Activated T-cell treated with anti-CD3 and anti-CD28 coated beads, Interleukin-2, amount 50 U/mL, for 4 hours (primary cell): Measurements from ENCODE around the gene GCNT3. TPM values are rescaled to one million over a fixed set of nuclear protein-coding genes. Genes with fewer than 3 reads are reported as not detected.
"Not testable (repeated sequence)": the region's sequence is repeated elsewhere in the genome, so short reads cannot be mapped to it uniquely, and the experiment has no call there.

Experiments
- ATAC-seq, 2 donors: fragments of 200-7000 bp; cut with Tn5 transposase; one replicate each; pipeline ENCODE4 v1.10.0; 2021
- DNase-seq: peaks from one replicate; pipeline ENCODE4 v3.0.0-alpha.2; 2020
- H3K27me3 Mint-ChIP-seq: one replicate; pipeline ENCODE4 v1.8.0; 2021; ENCODE audit warnings: low read depth, mixed read lengths
- H3K36me3 Mint-ChIP-seq: one replicate; pipeline ENCODE4 v1.8.0; 2022; ENCODE audit warnings: mixed read lengths; ENCODE audit not compliant: insufficient read depth
- H3K4me1 Mint-ChIP-seq: one replicate; pipeline ENCODE4 v1.8.0; 2021; ENCODE audit warnings: low read depth, mixed read lengths
- H3K4me3 Mint-ChIP-seq: one replicate; pipeline ENCODE4 v1.8.0; 2021; ENCODE audit warnings: mild to moderate bottlenecking, moderate library complexity, mixed read lengths
- H3K9me3 Mint-ChIP-seq: one replicate; pipeline ENCODE4 v1.8.0; 2021; ENCODE audit warnings: mixed read lengths
- total RNA-seq, 3 donors: library from RNA; stranded (reverse); gene quantifications; one replicate each; pipeline ENCODE4 v1.2.1, GENCODE V29; 2021

The GCNT3 gene
- total RNA-seq, 3 donors from 2014 or later: 0.28 TPM; not detected in 2

- ATAC-seq, H3K4me1 Mint-ChIP-seq, DNase-seq, H3K27me3 Mint-ChIP-seq, H3K4me3 Mint-ChIP-seq, H3K9me3 Mint-ChIP-seq: not testable (repeated sequence)
- peaks cover 26% of the 10 kb centered on the region for H3K36me3 Mint-ChIP-seq
These were observed 34.2 kb downstream of the GCNT3 start for GRCh38 chr15:59645812-59646211.

DNA sequence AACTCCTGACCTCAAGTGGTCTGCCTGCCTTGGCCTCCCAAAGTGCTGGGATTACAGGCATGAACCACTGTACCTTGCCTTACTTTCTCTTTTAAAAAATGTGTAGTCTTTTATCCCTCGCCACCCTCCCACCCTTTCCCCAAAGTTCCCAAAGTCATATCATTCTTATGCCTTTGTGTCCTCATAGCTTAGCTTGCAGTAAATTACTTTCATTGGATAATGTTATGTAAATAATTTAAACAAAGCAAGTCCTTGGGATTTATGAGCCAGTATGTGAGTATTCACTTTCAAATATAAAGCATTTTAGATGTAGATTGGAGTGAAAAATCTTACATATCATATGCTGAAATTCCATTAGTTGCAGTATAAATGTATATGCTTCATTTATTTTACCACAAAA is 34.7 kb downstream of the GCNT3 start:
- Mint-ChIP-seq H3K9me3 (no peaks in the 10 kb centered on the region), H3K4me1 (peaks cover 6% of the 10 kb centered on the region), H3K4me3 (no peak overlapping the region), H3K27me3 (no peaks in the 10 kb centered on the region), H3K36me3 (peaks cover 25% of the 10 kb centered on the region)
- DNase-seq: no peak
- ATAC-seq: no peak

- no peak overlapping the region for H3K4me3 Mint-ChIP-seq
- ATAC-seq (no peak), DNase-seq (no peak)
- no peaks in the 10 kb centered on the region for H3K27me3 Mint-ChIP-seq
- H3K36me3 Mint-ChIP-seq: peaks cover 27% of the 10 kb centered on the region
- H3K9me3 Mint-ChIP-seq: no peaks in the 10 kb centered on the region
- H3K4me1 Mint-ChIP-seq: peaks cover 6% of the 10 kb centered on the region
These were observed 35.5 kb downstream of the GCNT3 start for GRCh38 chr15:59647085-59647484.

- ATAC-seq (no peak), DNase-seq (no peak)
- Mint-ChIP-seq H3K4me3 (no peak overlapping the region), H3K9me3 (no peaks in the 10 kb centered on the region), H3K4me1 (peaks cover 13% of the 10 kb centered on the region), H3K27me3 (no peaks in the 10 kb centered on the region), H3K36me3 (peaks cover 30% of the 10 kb centered on the region)
These were observed 38.0 kb downstream of the GCNT3 start for GRCh38 chr15:59649603-59650002.

DNA sequence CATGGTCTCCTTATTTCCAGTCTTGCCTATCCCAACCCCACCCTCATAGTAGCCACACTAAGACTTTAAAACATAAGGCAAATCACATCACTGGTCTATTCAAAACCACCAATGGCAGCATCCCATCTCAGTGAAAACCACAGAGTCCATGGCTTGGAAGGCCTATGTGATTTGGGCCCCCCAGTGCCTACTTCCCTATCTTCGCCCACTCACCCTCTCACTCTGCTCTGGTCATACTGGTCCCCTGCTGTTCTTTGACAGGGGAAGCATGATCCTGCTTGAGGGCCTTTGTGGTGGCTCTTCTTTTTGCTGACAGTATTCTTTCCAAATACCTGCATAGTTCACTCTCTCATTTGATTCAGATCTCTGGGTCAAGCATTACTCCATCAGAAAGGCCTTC is 42.5 kb downstream of the GCNT3 start:
- Mint-ChIP-seq H3K27me3 (no peaks in the 10 kb centered on the region), H3K4me1 (peaks cover 15% of the 10 kb centered on the region), H3K9me3 (no peaks in the 10 kb centered on the region), H3K36me3 (peaks cover 22% of the 10 kb centered on the region), H3K4me3 (no peak overlapping the region)
- no peak for DNase-seq
- ATAC-seq: no peak

- Mint-ChIP-seq H3K4me3 (peak within 1 kb of the TSS; percentile 14), H3K9me3 (no peaks in the 10 kb centered on the region), H3K4me1 (peaks cover 13% of the 10 kb centered on the region), H3K27me3 (no peaks in the 10 kb centered on the region), H3K36me3 (peaks cover 15% of the 10 kb centered on the region)
- DNase-seq (peak; percentile 85), ATAC-seq (peak; percentile 100)
These were observed 45.5 kb downstream of the GCNT3 start, which contains the start of gene GTF2A2 for GRCh38 chr15:59656897-59657634. TSS of gene GTF2A2 (minus strand) at chr15:59657515. CDS start at chr15:59652277, 5,238 bp downstream.

DNA sequence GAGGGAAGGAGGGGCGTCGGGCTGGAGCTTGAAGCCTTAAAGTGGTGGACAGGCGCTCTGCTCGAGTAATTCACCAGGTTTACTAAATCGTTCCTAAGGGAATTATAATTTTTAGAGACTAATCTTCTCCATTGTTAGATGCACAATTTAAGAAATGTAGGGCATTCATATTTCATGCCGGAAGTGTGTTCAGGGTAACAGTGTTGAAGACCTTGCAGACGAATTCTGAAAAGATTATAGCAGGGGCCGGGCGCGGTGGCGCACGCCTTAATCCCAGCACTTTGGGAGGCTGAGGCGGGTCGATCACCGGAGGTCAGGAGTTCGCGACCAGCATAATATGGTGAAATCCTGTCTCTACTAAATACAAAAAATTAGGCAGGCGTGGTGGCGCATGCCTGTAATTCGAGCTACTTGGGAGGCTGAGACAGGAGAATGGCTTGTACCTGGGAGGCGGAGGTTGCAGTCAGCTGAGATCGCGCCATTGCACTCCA is 46.1 kb downstream of the GCNT3 start:
- Mint-ChIP-seq H3K27me3 (no peaks in the 10 kb centered on the region), H3K36me3 (peaks cover 12% of the 10 kb centered on the region), H3K4me3 (no peak overlapping the region), H3K9me3 (no peaks in the 10 kb centered on the region), H3K4me1 (peaks cover 10% of the 10 kb centered on the region)
- peak in 1 of 2 donors; percentile 23 for ATAC-seq
- DNase-seq: no peak

GRCh38 chr15:59659366-59659765 is 47.8 kb downstream of the GCNT3 start:
- Mint-ChIP-seq H3K4me3 (no peak overlapping the region), H3K27me3 (no peaks in the 10 kb centered on the region), H3K4me1 (peaks cover 6% of the 10 kb centered on the region), H3K9me3 (no peaks in the 10 kb centered on the region), H3K36me3 (peaks cover 14% of the 10 kb centered on the region)
- no peak for DNase-seq
- no peak for ATAC-seq

GRCh38 chr15:59662260-59662659 is 50.7 kb downstream of the GCNT3 start:
- Mint-ChIP-seq H3K4me1 (peaks cover 6% of the 10 kb centered on the region), H3K36me3 (peaks cover 18% of the 10 kb centered on the region), H3K27me3 (no peaks in the 10 kb centered on the region), H3K4me3 (no peak overlapping the region), H3K9me3 (no peaks in the 10 kb centered on the region)
- DNase-seq (no peak), ATAC-seq (no peak)

- no peaks in the 10 kb centered on the region for H3K4me1 Mint-ChIP-seq
- no peak for ATAC-seq
- DNase-seq: no peak
- H3K9me3 Mint-ChIP-seq: no peaks in the 10 kb centered on the region
- H3K36me3 Mint-ChIP-seq: peaks cover 28% of the 10 kb centered on the region
- no peaks in the 10 kb centered on the region for H3K27me3 Mint-ChIP-seq
- no peak overlapping the region for H3K4me3 Mint-ChIP-seq
These were observed 57.0 kb downstream of the GCNT3 start for GRCh38 chr15:59668556-59668955.

Other genes starting within 250 kb of the GCNT3 start
- gene MYO1E, start 238.9 kb upstream of the GCNT3 start, total RNA-seq: 1 to 10 TPM; 1.5 to 3.9 (median 2.3) TPM
- under 1 TPM; 0.08 to 0.81 (median 0.40) TPM for gene FAM81A, start 173.6 kb upstream of the GCNT3 start, total RNA-seq
- gene GTF2A2, start 45.7 kb downstream of the GCNT3 start, total RNA-seq: 100 to 1,000 TPM; 237 to 250 (median 240) TPM
- 10 to 100 TPM; 55.6 to 66.3 (median 56.3) TPM for gene BNIP2, start 77.5 kb downstream of the GCNT3 start, total RNA-seq